Measurements from ENCODE around the gene ARHGAP15.

ARHGAP15 gene

DNA sequence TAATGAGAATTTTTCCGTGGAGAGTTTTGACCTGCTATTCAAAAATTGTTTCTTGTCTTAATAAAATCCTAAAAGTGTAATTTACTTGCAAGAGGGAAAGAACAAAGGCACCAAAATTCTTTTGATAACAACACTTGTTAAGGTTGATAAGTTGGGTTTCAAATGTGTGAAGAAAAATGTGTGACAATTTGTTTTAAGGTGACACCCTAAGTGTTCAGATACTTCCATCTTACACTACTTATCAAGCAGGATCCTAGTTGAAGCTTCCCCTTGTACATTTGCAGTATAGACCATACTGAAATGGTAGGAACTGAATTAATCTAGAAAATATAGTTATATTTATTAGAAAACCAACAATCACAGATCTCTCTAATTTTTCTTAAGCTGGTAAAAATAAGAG is 204.6 kb downstream of the ARHGAP15 start:
- CTCF ChIA-PET, result no interaction called here
- POLR2A ChIA-PET, result no interaction called here
- no peak for DNase-seq (ENCODE audit: extremely low spot score)
- TF ChIP-seq TARDBP (IDR thresholded peaks at IDR 0.05) (no peak), FOXK2 (IDR thresholded peaks at IDR 0.05) (no peak), FOXA1 (IDR thresholded peaks at IDR 0.05) (no peak), NFRKB (IDR thresholded peaks at IDR 0.05) (no peak)

DNA sequence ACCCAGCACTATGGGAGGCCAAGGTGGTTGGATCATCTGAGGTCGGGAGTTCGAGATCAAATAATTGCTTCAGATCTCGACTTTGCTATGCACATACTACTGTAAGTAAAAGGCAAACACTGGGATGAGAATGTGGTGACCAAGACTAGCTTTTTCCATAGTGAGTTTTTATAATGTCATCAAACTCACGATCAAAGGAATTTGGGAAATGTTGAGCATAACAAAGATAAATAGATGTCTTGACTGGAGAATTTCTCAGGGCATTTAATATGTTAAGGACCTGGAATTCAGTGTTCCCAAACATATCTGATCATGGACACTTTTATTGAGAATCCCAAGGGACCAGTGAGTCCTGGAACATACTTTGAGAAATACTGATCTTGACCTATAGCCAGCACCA is 205.6 kb downstream of the ARHGAP15 start:
- no peak for TF ChIP-seq FOXA1 (IDR thresholded peaks at IDR 0.05)
- TF ChIP-seq ELF4 (IDR thresholded peaks at IDR 0.05), result no peak
- TF ChIP-seq FOXK2 (IDR thresholded peaks at IDR 0.05), result no peak
- TF ChIP-seq HDGF (IDR thresholded peaks at IDR 0.05; ENCODE audit: borderline replicate concordance), result no peak
- no peak for TF ChIP-seq CTBP1 (IDR thresholded peaks at IDR 0.05; ENCODE audit: borderline replicate concordance)
- POLR2A ChIA-PET, result no interaction called here
- DNase-seq (ENCODE audit: extremely low spot score), result no peak
- CTCF ChIA-PET, result no interaction called here

DNA sequence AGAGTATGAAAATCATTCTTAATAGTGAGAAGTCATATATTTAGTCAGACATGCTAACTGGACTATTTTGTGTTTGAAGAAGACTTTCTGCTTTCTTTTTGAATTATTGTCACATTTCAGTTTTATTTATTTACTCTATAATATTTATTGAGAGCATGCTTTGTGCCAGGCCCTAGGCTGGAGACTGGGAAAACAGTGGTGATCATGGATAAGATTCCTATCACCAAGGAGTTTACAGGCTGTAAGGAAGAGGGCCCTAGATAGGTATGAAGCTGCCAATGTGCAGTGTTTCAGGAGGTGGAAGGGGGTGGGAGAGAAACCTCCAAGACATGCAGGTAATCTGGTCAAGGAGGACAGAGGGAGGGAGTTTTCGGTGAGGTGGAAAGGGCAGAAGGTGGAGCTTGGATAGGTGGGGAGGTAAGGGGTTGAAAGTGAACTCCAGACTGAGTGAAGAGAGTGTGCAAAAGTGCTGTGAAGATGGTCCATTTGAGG is 207.5 kb downstream of the ARHGAP15 start:
- ChIA-PET POLR2A (no interaction called here), CTCF (no interaction called here)
- DNase-seq (ENCODE audit: extremely low spot score), result no peak
- TF ChIP-seq FOXK2 (IDR thresholded peaks at IDR 0.05) (no peak), ZNF384 (IDR thresholded peaks at IDR 0.05) (no peak), NFRKB (IDR thresholded peaks at IDR 0.05) (no peak), LEF1 (IDR thresholded peaks at IDR 0.05; ENCODE audit: borderline replicate concordance) (no peak), CTBP1 (IDR thresholded peaks at IDR 0.05; ENCODE audit: borderline replicate concordance) (no peak), HDGF (IDR thresholded peaks at IDR 0.05; ENCODE audit: borderline replicate concordance) (no peak), TARDBP (IDR thresholded peaks at IDR 0.05) (no peak), FOXA1 (IDR thresholded peaks at IDR 0.05) (no peak), BHLHE40 (IDR thresholded peaks at IDR 0.05; ENCODE audit: borderline replicate concordance) (no peak), ARNT (IDR thresholded peaks at IDR 0.05) (no peak), ELF4 (IDR thresholded peaks at IDR 0.05) (no peak), FOXM1 (IDR thresholded peaks at IDR 0.05; ENCODE audit: borderline replicate concordance) (no peak)
- TF ChIP-seq, protein P1, sequence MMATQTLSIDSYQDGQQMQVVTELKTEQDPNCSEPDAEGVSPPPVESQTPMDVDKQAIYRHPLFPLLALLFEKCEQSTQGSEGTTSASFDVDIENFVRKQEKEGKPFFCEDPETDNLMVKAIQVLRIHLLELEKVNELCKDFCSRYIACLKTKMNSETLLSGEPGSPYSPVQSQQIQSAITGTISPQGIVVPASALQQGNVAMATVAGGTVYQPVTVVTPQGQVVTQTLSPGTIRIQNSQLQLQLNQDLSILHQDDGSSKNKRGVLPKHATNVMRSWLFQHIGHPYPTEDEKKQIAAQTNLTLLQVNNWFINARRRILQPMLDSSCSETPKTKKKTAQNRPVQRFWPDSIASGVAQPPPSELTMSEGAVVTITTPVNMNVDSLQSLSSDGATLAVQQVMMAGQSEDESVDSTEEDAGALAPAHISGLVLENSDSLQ (IDR thresholded peaks at IDR 0.05), result no peak

DNA sequence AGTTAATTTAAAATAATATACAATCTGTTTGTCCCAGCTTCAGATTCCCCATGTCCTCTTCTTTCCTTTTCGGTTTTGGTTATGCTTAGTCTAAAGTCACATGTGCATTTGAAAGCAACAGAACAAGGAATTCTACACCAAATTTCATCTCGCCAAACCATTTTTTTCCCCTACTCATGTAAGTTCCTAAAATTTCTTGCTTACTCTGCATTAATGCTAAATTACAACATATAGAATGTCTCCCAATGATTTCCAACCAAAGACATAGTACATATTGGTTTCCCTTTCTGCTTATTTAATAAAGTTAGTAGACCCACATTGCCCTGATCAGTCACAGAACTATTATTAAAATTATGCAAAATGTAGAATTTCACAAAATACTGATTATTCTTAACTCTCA is 212.3 kb downstream of the ARHGAP15 start:
- ChIA-PET CTCF (no interaction called here), POLR2A (no interaction called here)
- TF ChIP-seq SP1 (IDR thresholded peaks at IDR 0.05) (no peak), BHLHE40 (IDR thresholded peaks at IDR 0.05; ENCODE audit: borderline replicate concordance) (no peak), LEF1 (IDR thresholded peaks at IDR 0.05; ENCODE audit: borderline replicate concordance) (no peak), CTBP1 (IDR thresholded peaks at IDR 0.05; ENCODE audit: borderline replicate concordance) (no peak)
- TF ChIP-seq, protein P1 (IDR thresholded peaks at IDR 0.05), result no peak
- no peak for DNase-seq (ENCODE audit: extremely low spot score)

DNA sequence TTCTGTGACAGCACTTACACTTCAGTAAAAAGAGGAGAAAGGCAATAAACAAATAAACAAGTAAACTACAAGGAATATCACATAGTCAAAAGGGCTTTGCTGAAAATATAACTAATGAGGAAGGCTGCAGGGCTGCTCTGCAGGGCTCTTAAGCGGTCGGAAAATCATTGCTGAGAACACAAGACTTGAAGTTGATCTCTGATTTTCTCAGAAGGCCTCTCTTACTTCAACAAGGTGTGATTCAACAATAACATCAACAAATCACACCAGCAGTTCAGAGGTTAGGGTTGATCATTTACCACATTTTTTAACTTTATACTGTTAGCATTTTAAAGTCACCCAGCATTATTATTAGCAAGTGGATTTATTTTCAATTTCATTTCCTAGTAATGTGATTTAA is 215.6 kb downstream of the ARHGAP15 start:
- ChIA-PET CTCF (no interaction called here), POLR2A (no interaction called here)
- no peak for TF ChIP-seq SP1 (IDR thresholded peaks at IDR 0.05)
- TF ChIP-seq BHLHE40 (IDR thresholded peaks at IDR 0.05; ENCODE audit: borderline replicate concordance), result no peak
- no peak for TF ChIP-seq CTBP1 (IDR thresholded peaks at IDR 0.05; ENCODE audit: borderline replicate concordance)
- TF ChIP-seq L3MBTL2 (conservative IDR thresholded peaks at IDR 0.05), result no peak
- no peak for TF ChIP-seq FOXA1 (IDR thresholded peaks at IDR 0.05)
- no peak for TF ChIP-seq HDGF (IDR thresholded peaks at IDR 0.05; ENCODE audit: borderline replicate concordance)
- TF ChIP-seq ARNT (IDR thresholded peaks at IDR 0.05), result no peak
- no peak for TF ChIP-seq FOXM1 (IDR thresholded peaks at IDR 0.05; ENCODE audit: borderline replicate concordance)
- TF ChIP-seq ELF4 (IDR thresholded peaks at IDR 0.05), result no peak
- TF ChIP-seq SUZ12 (IDR thresholded peaks at IDR 0.05), result no peak
- TF ChIP-seq TARDBP (IDR thresholded peaks at IDR 0.05), result no peak

DNA sequence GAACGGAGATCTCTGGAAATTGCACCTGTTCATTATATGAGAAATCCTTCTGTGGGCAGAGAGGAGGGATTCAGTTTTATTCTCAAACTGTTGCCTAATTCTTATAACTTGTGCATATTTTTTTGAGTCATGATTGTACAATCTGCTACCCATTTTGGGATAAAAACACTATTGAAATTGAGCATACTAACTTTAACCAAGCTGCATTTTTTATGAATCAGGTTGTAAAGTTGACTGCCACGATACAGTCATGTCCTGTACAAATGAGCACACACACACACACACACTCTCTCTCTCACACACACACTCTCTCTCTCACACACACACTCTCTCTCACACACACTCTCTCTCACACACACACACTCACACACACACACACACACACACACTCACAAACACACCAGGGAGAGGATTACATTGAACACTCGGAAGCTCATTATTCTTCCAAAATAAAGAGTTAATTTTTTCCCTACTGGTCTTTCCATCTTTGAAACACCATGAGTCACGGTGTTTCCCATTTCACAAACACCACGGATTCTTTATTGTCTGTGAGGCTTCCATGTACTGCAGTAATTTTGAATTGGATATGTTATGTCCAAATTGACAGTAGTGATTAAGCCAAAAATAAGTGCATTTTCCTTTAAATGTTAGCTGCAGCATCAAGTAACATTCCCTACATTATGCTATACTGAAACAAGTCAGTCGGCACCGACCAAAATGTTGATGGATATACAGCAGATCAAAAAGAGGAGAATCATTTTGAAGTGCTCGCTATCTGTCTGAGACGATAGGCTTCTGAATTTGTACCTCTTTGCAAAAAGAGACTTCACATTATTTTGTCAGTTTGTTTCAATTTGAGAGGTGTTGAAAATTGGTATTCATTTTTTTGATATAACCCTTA is 216.9 kb downstream of the ARHGAP15 start:
- ChIA-PET CTCF (no interaction called here), POLR2A (no interaction called here)
- no peak for DNase-seq (ENCODE audit: extremely low spot score)
- no peak for TF ChIP-seq FOXM1 (IDR thresholded peaks at IDR 0.05; ENCODE audit: borderline replicate concordance)
- no peak for TF ChIP-seq L3MBTL2 (conservative IDR thresholded peaks at IDR 0.05)
- TF ChIP-seq FOXA1 (IDR thresholded peaks at IDR 0.05), result no peak
- TF ChIP-seq HDGF (IDR thresholded peaks at IDR 0.05; ENCODE audit: borderline replicate concordance), result no peak
- no peak for TF ChIP-seq ZNF384 (IDR thresholded peaks at IDR 0.05)
- TF ChIP-seq, protein P1 (IDR thresholded peaks at IDR 0.05), result no peak
- TF ChIP-seq CTBP1 (IDR thresholded peaks at IDR 0.05; ENCODE audit: borderline replicate concordance), result no peak
- no peak for TF ChIP-seq TARDBP (IDR thresholded peaks at IDR 0.05)
- no peak for TF ChIP-seq SUZ12 (IDR thresholded peaks at IDR 0.05)
- no peak for TF ChIP-seq ARNT (IDR thresholded peaks at IDR 0.05)
- no peak for TF ChIP-seq FOXK2 (IDR thresholded peaks at IDR 0.05)
- no peak for TF ChIP-seq NFRKB (IDR thresholded peaks at IDR 0.05)
- TF ChIP-seq ELF4 (IDR thresholded peaks at IDR 0.05), result no peak
- TF ChIP-seq SP1 (IDR thresholded peaks at IDR 0.05), result no peak
- no peak for TF ChIP-seq BHLHE40 (IDR thresholded peaks at IDR 0.05; ENCODE audit: borderline replicate concordance)
- no peak for TF ChIP-seq LEF1 (IDR thresholded peaks at IDR 0.05; ENCODE audit: borderline replicate concordance)

More for the DNA sequence above, 215.6 kb downstream of the ARHGAP15 start:
- DNase-seq (ENCODE audit: extremely low spot score), result no peak

Measured in HEK293T (cell line).